ENCODE measurements around the gene PHF13. TPM values are rescaled to one million over a fixed set of nuclear protein-coding genes. Genes with fewer than 3 reads are reported as not detected.

Gene PHF13
- total and polyA plus RNA-seq, 2 of the 4 experiments (the other 2 are of a cell fraction): 7.3 to 9.8 TPM

GRCh38 chr1:6594977-6595740 is 18.4 kb upstream of the PHF13 start:
- BruUV-seq (replicated peaks): no TSS peak
- ChIA-PET POLR2A (ENCODE audit: unreplicated experiment) (interaction anchor here (0.6 kb wide), 1 partner anchor 136 kb away, joined by 6 read pairs; no protein-coding TSS in a partner anchor), CTCF (interaction anchor here (0.6 kb wide), 1 partner anchor 109 kb away, joined by 5 read pairs; no protein-coding TSS in a partner anchor)
- Histone ChIP-seq H3K56ac (ENCODE audit: extremely low read depth, insufficient read depth, low read length) (no peak overlapping the region), H3K18ac (ENCODE audit: low read depth, low read length) (no peak overlapping the region), H3K4me2 (ENCODE audit: low read depth, low read length) (no peak overlapping the region), H2BK120ac (ENCODE audit: low read depth, low read length) (no peak overlapping the region), H4K5ac (ENCODE audit: low read depth, low read length) (no peak overlapping the region), H3K27ac (ENCODE audit: insufficient read depth, low read length) (no peak overlapping the region), H3K9me1 (ENCODE audit: insufficient read depth, low read length) (peaks cover 10% of the 10 kb centered on the region), H3K9me3 (ENCODE audit: control insufficient read depth, insufficient read depth, low read length) (no peaks in the 10 kb centered on the region), H2AK9ac (replicated peaks; ENCODE audit: low read depth, low read length, poor library complexity) (no peak overlapping the region), H4K20me1 (ENCODE audit: insufficient read depth, low read length) (peaks cover 87% of the 10 kb centered on the region), H2BK15ac (ENCODE audit: low read depth, low read length) (no peak overlapping the region), H2BK20ac (ENCODE audit: low read depth, low read length) (no peak overlapping the region), H2AFZ (replicated peaks; ENCODE audit: low read length, poor library complexity) (no peak overlapping the region), H3K79me1 (ENCODE audit: low read depth in 1 of 2, low read length in 2 of 2) (peaks cover 13 to 84% of the 10 kb centered on the region in 2 experiments), H3K14ac (replicated peaks; ENCODE audit: low read depth, low read length) (no peak overlapping the region), H2BK5ac (ENCODE audit: low read depth, low read length, poor library complexity, severe bottlenecking) (no peak overlapping the region), H3K36me3 (ENCODE audit: control insufficient read depth, insufficient read depth, low read length) (peaks cover 79% of the 10 kb centered on the region), H3K4me1 (ENCODE audit: control insufficient read depth, insufficient read depth, low read length) (peaks cover 4% of the 10 kb centered on the region), H4K8ac (ENCODE audit: low read depth in 2 of 2, low read length in 2 of 2) (no peak overlapping the region), H3K9ac (ENCODE audit: low read depth, low read length) (no peak overlapping the region), H3K27me3 (ENCODE audit: control insufficient read depth, insufficient read depth, low read length) (no peaks in the 10 kb centered on the region), H3K23ac (ENCODE audit: low read depth, low read length) (no peak overlapping the region), H2AK5ac (ENCODE audit: low read depth, low read length) (no peak overlapping the region), H4K91ac (ENCODE audit: insufficient read depth, low read depth, low read length) (no peak overlapping the region), H3K4me3 (ENCODE audit: insufficient read depth, low read depth, low read length) (no peak overlapping the region), H3K4ac (ENCODE audit: low read depth, low read length) (no peak overlapping the region)
- TF ChIP-seq NFE2L2 (IDR thresholded peaks at IDR 0.05; ENCODE audit: low read depth, low read length): no peak
- no peak for TF ChIP-seq SMC3 (IDR thresholded peaks at IDR 0.05; ENCODE audit: low read depth, low read length)
- no peak for TF ChIP-seq FOS (IDR thresholded peaks at IDR 0.05; ENCODE audit: low read depth, low read length)
- TF ChIP-seq POLR2A (IDR thresholded peaks at IDR 0.05; ENCODE audit: low read depth, low read length): no peak
- intact Hi-C loops (cut with micrococcal nuclease) (no loop called here), in situ Hi-C loops (cut with MboI; ENCODE audit: low sequenced_read_pairs) (no loop called here), dilution Hi-C loops (cut with HindIII; ENCODE audit: low sequenced_read_pairs, unreplicated experiment) (no loop called here)
- 92% methylated on average over 9 of the region's 11 CpGs; no CpG with 5 or more reads in 1 of the 2 experiments for WGBS, 2 experiments (ENCODE audit: extremely low coverage in 2 of 2, insufficient read length in 1 of 2)
- DNase-seq (no peak), ATAC-seq (ENCODE audit: low read depth) (no peak)
